CD4-positive, alpha-beta T cell treated with Interleukin-12 subunit alpha and Interleukin-12 subunit beta, for 1 hour (primary cell): ENCODE results near the gene ERAP2.
"Not testable (repeated sequence)": the region's sequence is repeated elsewhere in the genome, so short reads cannot be mapped to it uniquely, and the experiment has no call there.

Source experiments
- DNase-seq: peaks from one replicate; pipeline ENCODE4 v3.0.0-alpha.2; 2020

ERAP2 gene

GRCh38 chr5:96876292-96876850, at the start of gene ERAP2:
Gene ERAP2, plus strand, starts transcription at chr5:96876500. Its CDS starts 3,186 bp downstream, at chr5:96879686.
- DNase-seq, result peak; percentile 58

GRCh38 chr5:96829297-96829696, 47.0 kb upstream of the ERAP2 start:
- no peak for DNase-seq

- DNase-seq, result no peak
Measured at GRCh38 chr5:96834016-96834415, 42.3 kb upstream of the ERAP2 start.

- no peak for DNase-seq
Measured at GRCh38 chr5:96835791-96836191, 40.5 kb upstream of the ERAP2 start.

GRCh38 chr5:96836817-96837216, 39.5 kb upstream of the ERAP2 start:
- DNase-seq, result no peak

- DNase-seq, result no peak
Measured at GRCh38 chr5:96837303-96837702, 39.0 kb upstream of the ERAP2 start.

GRCh38 chr5:96838201-96839070, 37.9 kb upstream of the ERAP2 start:
- no peak for DNase-seq

GRCh38 chr5:96839071-96839592, 37.2 kb upstream of the ERAP2 start:
- no peak for DNase-seq

- not testable (repeated sequence) for DNase-seq
Measured at GRCh38 chr5:96841931-96842330, 34.4 kb upstream of the ERAP2 start.

- DNase-seq, result no peak
Measured at GRCh38 chr5:96843140-96843539, 33.2 kb upstream of the ERAP2 start.

GRCh38 chr5:96844481-96844990, 31.8 kb upstream of the ERAP2 start:
- no peak for DNase-seq

- no peak for DNase-seq
Measured at GRCh38 chr5:96851312-96852062, 24.8 kb upstream of the ERAP2 start.

GRCh38 chr5:96852759-96853158, 23.5 kb upstream of the ERAP2 start:
- no peak for DNase-seq

GRCh38 chr5:96854067-96854466, 22.2 kb upstream of the ERAP2 start:
- DNase-seq, result no peak

GRCh38 chr5:96855031-96855872, 21.0 kb upstream of the ERAP2 start:
- no peak for DNase-seq

- DNase-seq, result no peak
Measured at GRCh38 chr5:96856371-96856770, 19.9 kb upstream of the ERAP2 start.

- no peak for DNase-seq
Measured at GRCh38 chr5:96857454-96857853, 18.8 kb upstream of the ERAP2 start.

- DNase-seq, result no peak
Measured at GRCh38 chr5:96857924-96858323, 18.4 kb upstream of the ERAP2 start.

GRCh38 chr5:96859375-96859774, 16.9 kb upstream of the ERAP2 start:
- DNase-seq, result no peak

- DNase-seq, result no peak
Measured at GRCh38 chr5:96861076-96861475, 15.2 kb upstream of the ERAP2 start.

GRCh38 chr5:96863114-96863513, 13.2 kb upstream of the ERAP2 start:
- DNase-seq, result no peak

GRCh38 chr5:96863949-96864584, 12.2 kb upstream of the ERAP2 start:
- no peak for DNase-seq
